Ishikawa (cell line): ENCODE measurements around the gene TMEM168.

ENCODE experiments used
- CREB1 ChIP-seq: IDR thresholded peaks from 2 replicates; pipeline ENCODE4 v1.6.1; 2012; ENCODE audit warnings: low read depth
- EP300 ChIP-seq: IDR thresholded peaks from 2 replicates; pipeline ENCODE4 v1.6.1; 2012; ENCODE audit warnings: borderline replicate concordance
- RAD21 ChIP-seq: IDR thresholded peaks from 2 replicates; pipeline ENCODE4 v1.6.1; 2012; ENCODE audit warnings: low read depth
- REST ChIP-seq: IDR thresholded peaks from 2 replicates; pipeline ENCODE4 v1.6.1; 2012; ENCODE audit warnings: low read depth, mild to moderate bottlenecking

- no peak for TF ChIP-seq RAD21
- TF ChIP-seq CREB1: no peak
- no peak for TF ChIP-seq REST
- TF ChIP-seq EP300: no peak
Observed at GRCh38 chr7:112721366-112721765, 68.8 kb downstream of the TMEM168 start.
